GM19240 (cell line): ENCODE data around the gene MAMSTR.
"Not testable (repeated sequence)": the region's sequence is repeated elsewhere in the genome, so short reads cannot be mapped to it uniquely, and the experiment has no call there.

Experiments
- DNase-seq: peaks from one replicate; pipeline ENCODE4 v3.0.0; 2011; ENCODE audit warnings: low spot score; ENCODE audit not compliant: insufficient read length

Gene MAMSTR

GRCh38 chr19:48719263-48720171 is at the start of gene MAMSTR:
MAMSTR (minus strand) TSS chr19:48719725; CDS start chr19:48719031, 694 bp downstream.
- DNase-seq, result no peak

- no peak for DNase-seq
These were observed 49.6 kb upstream of the MAMSTR start for GRCh38 chr19:48768994-48769713.

- not testable (repeated sequence) for DNase-seq
These were observed 48.7 kb upstream of the MAMSTR start for GRCh38 chr19:48768171-48768753.

- DNase-seq, result not testable (repeated sequence)
These were observed 46.3 kb upstream of the MAMSTR start for GRCh38 chr19:48765816-48766215.

- DNase-seq, result no peak
These were observed 41.1 kb upstream of the MAMSTR start for GRCh38 chr19:48760504-48761205.

- no peak for DNase-seq
These were observed 38.2 kb upstream of the MAMSTR start for GRCh38 chr19:48757741-48758144.

- DNase-seq, result no peak
These were observed 37.7 kb upstream of the MAMSTR start for GRCh38 chr19:48757089-48757675.

- DNase-seq, result no peak
These were observed 37.2 kb upstream of the MAMSTR start for GRCh38 chr19:48756686-48757085.

GRCh38 chr19:48756212-48756611 is 36.7 kb upstream of the MAMSTR start:
- no peak for DNase-seq

- no peak for DNase-seq
These were observed 36.3 kb upstream of the MAMSTR start for GRCh38 chr19:48755787-48756186.

- no peak for DNase-seq
These were observed 35.6 kb upstream of the MAMSTR start, which contains the start of gene FGF21 for GRCh38 chr19:48755084-48755641. FGF21 (plus strand) TSS chr19:48755524; CDS start chr19:48756237, 713 bp downstream.

GRCh38 chr19:48752496-48753365 is 33.2 kb upstream of the MAMSTR start, which contains the start of gene FUT1:
FUT1 (minus strand) TSS chr19:48752641; CDS start chr19:48751281, 1,360 bp downstream.
- no peak for DNase-seq

- DNase-seq, result no peak
These were observed 32.4 kb upstream of the MAMSTR start for GRCh38 chr19:48751845-48752495.

- DNase-seq, result no peak
These were observed 31.4 kb upstream of the MAMSTR start for GRCh38 chr19:48750771-48751504.

- DNase-seq, result no peak
These were observed 30.8 kb upstream of the MAMSTR start for GRCh38 chr19:48750351-48750750.

- no peak for DNase-seq
These were observed 30.2 kb upstream of the MAMSTR start for GRCh38 chr19:48749571-48750198.

- DNase-seq, result peak; percentile 48
These were observed 27.4 kb upstream of the MAMSTR start, which contains the start of gene IZUMO1 for GRCh38 chr19:48746738-48747575. IZUMO1 (minus strand) TSS chr19:48746909; CDS start chr19:48745859, 1,050 bp downstream.
